GM12891 (cell line): ENCODE data around the gene CBX5.

ENCODE experiments used
- POLR2A ChIP-seq: IDR thresholded peaks from 2 replicates; pipeline ENCODE4 v1.6.1; 2011; ENCODE audit warnings: low read depth, low read length, control low read depth
- POLR2AphosphoS5 ChIP-seq: IDR thresholded peaks from 2 replicates; pipeline ENCODE4 v1.6.1; 2011; ENCODE audit warnings: low read depth, low read length, control low read depth

- TF ChIP-seq POLR2A: no peak
- TF ChIP-seq POLR2AphosphoS5: no peak
Measured at GRCh38 chr12:54265364-54265812, 14.5 kb downstream of the CBX5 start.
